ENCODE measurements around the gene WWOX.

- TF ChIP-seq CTCF (conservative IDR thresholded peaks at IDR 0.05; ENCODE audit: low read depth, low read length), result no peak
- no peak for TF ChIP-seq RFX5 (IDR thresholded peaks at IDR 0.05; ENCODE audit: low read depth, low read length)
Observed at GRCh38 chr16:78439646-78440045, 340.2 kb downstream of the WWOX start.
